Left renal pelvis (tissue), 4 donors: ENCODE data around the gene ASB18. TPM values are rescaled to one million over a fixed set of nuclear protein-coding genes. Genes with fewer than 3 reads are reported as not detected.

Experiments used
- DNase-seq, 4 donors: peaks; one replicate each; pipeline ENCODE4 v3.0.0-alpha.2; 2013; ENCODE audit warnings: low read depth in 4 of 4, low spot score in 3 of 4
- polyA plus RNA-seq, 4 donors: library from polyadenylated mRNA; unstranded; fragments of 120-200 nt; gene quantifications; one replicate each; pipeline ENCODE4 v1.2.1, GENCODE V29; 2013; ENCODE audit not compliant: insufficient read length in 4 of 4

The ASB18 gene
- polyA plus RNA-seq, 4 donors, result 0.09 to 0.17 TPM; not detected in 2

GRCh38 chr2:236210536-236210935 is 53.7 kb downstream of the ASB18 start:
- no peak for DNase-seq

- no peak for DNase-seq
These were observed 54.2 kb downstream of the ASB18 start for GRCh38 chr2:236209996-236210395.

GRCh38 chr2:236209535-236209934 is 54.7 kb downstream of the ASB18 start:
- DNase-seq, result no peak

GRCh38 chr2:236208019-236208926 is 55.9 kb downstream of the ASB18 start:
- no peak for DNase-seq

- no peak for DNase-seq
These were observed 56.7 kb downstream of the ASB18 start for GRCh38 chr2:236207472-236207871.

GRCh38 chr2:236205867-236206645 is 58.1 kb downstream of the ASB18 start:
- DNase-seq, result no peak

- no peak for DNase-seq
These were observed 59.3 kb downstream of the ASB18 start for GRCh38 chr2:236204953-236205352.

- no peak for DNase-seq
These were observed 63.8 kb downstream of the ASB18 start for GRCh38 chr2:236200378-236200777.

- no peak for DNase-seq
These were observed 67.8 kb downstream of the ASB18 start for GRCh38 chr2:236196366-236196765.

- no peak for DNase-seq
These were observed 68.5 kb downstream of the ASB18 start for GRCh38 chr2:236195726-236196125.

GRCh38 chr2:236194786-236195185 is 69.4 kb downstream of the ASB18 start:
- DNase-seq, result no peak

- no peak for DNase-seq
These were observed 71.2 kb downstream of the ASB18 start for GRCh38 chr2:236193026-236193425.

GRCh38 chr2:236190674-236191073 is 73.5 kb downstream of the ASB18 start:
- no peak for DNase-seq

- no peak for DNase-seq
These were observed 79.5 kb downstream of the ASB18 start for GRCh38 chr2:236184701-236185100.

GRCh38 chr2:236180831-236181453 is 83.3 kb downstream of the ASB18 start:
- DNase-seq, result no peak

- DNase-seq, result no peak
These were observed 84.0 kb downstream of the ASB18 start for GRCh38 chr2:236180076-236180816.

GRCh38 chr2:236179236-236180075 is 84.8 kb downstream of the ASB18 start:
- no peak for DNase-seq

GRCh38 chr2:236178890-236179235 is 85.3 kb downstream of the ASB18 start:
- no peak for DNase-seq

GRCh38 chr2:236177967-236178889 is 86.0 kb downstream of the ASB18 start:
- no peak for DNase-seq
